ENCODE results near the gene SLC66A2. TPM values are rescaled to one million over a fixed set of nuclear protein-coding genes. Genes with fewer than 3 reads are reported as not detected.

The SLC66A2 gene
- total and polyA plus RNA-seq, 7 donors: 27.3 to 59.4 (median 33.2) TPM

- Histone ChIP-seq H3K4me3 (no peak overlapping the region), H3K27me3 (no peaks in the 10 kb centered on the region), H3K27ac (no peak overlapping the region), H3K9me3 (peaks cover 4 to 12% (median 6%) of the 10 kb centered on the region in 4 donors), H3K4me1 (peaks cover 0 to 3% (median 0%) of the 10 kb centered on the region in 4 donors), H3K36me3 (peaks cover under 1 to 38% (median 12%) of the 10 kb centered on the region in 4 donors)
- WGBS, 2 donors: 20 to 72% methylated on average over 8 of the region's 8 CpGs
- DNase-seq: peak; percentile 62
- no peak for TF ChIP-seq POLR2A (IDR thresholded peaks at IDR 0.05)
- TF ChIP-seq EP300 (IDR thresholded peaks at IDR 0.05): no peak
- intact Hi-C loops (cut with DNase I): no loop called here
These were observed 16.9 kb downstream of the SLC66A2 start for GRCh38 chr18:79934311-79935097.

DNA sequence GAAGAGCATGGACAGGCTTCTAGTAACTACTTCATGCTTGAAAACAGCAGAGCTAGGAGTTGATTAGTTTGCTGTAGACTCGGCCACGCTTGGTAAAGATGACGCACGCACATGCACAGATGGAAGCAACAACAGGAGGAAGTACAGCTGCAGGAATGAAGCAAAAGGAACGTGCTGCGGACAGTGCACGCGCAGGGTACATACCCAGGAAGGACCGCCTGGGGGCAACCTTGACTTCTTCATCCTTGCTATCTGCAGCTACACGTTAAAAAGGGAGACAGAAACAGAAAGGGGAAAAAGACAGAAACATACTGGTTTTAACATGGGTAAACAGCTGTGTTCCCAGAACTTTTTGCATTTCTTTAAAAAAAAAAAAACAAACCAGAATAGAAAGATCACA lies 17.7 kb downstream of the SLC66A2 start:
- no peak for TF ChIP-seq POLR2A (IDR thresholded peaks at IDR 0.05)
- TF ChIP-seq POLR2AphosphoS5 (IDR thresholded peaks at IDR 0.05): no peak
- no peak for TF ChIP-seq CTCF (IDR thresholded peaks at IDR 0.05)
- no peak for TF ChIP-seq EP300 (IDR thresholded peaks at IDR 0.05)
- H3K36me3 ChIP-seq: peaks cover 0 to 43% (median 19%) of the 10 kb centered on the region in 4 donors

GRCh38 chr18:79932907-79933306 lies 18.5 kb downstream of the SLC66A2 start:
- H3K9me3 ChIP-seq: peaks cover 5 to 16% (median 10%) of the 10 kb centered on the region in 4 donors
- intact Hi-C loops (cut with DNase I): no loop called here
- no peaks in the 10 kb centered on the region for H3K4me1 ChIP-seq
- H3K27me3 ChIP-seq: no peaks in the 10 kb centered on the region
- no peak for DNase-seq
- WGBS, 2 donors: 92 to 95% methylated on average over 3 of the region's 3 CpGs
- no peak overlapping the region for H3K4me3 ChIP-seq
- no peak overlapping the region for H3K27ac ChIP-seq
- TF ChIP-seq POLR2A (IDR thresholded peaks at IDR 0.05): no peak
- TF ChIP-seq CTCF (IDR thresholded peaks at IDR 0.05): no peak
- TF ChIP-seq POLR2AphosphoS5 (IDR thresholded peaks at IDR 0.05): no peak
- no peak for TF ChIP-seq EP300 (IDR thresholded peaks at IDR 0.05)
- peaks cover 0 to 45% (median 24%) of the 10 kb centered on the region in 4 donors for H3K36me3 ChIP-seq

More for the DNA sequence above, 17.7 kb downstream of the SLC66A2 start:
- WGBS, 2 donors: 59 to 85% methylated on average over 10 of the region's 10 CpGs
- H3K27me3 ChIP-seq: no peaks in the 10 kb centered on the region
- peaks cover 5 to 16% (median 10%) of the 10 kb centered on the region in 4 donors for H3K9me3 ChIP-seq
- intact Hi-C loops (cut with DNase I): no loop called here
- no peak overlapping the region for H3K4me3 ChIP-seq
- H3K4me1 ChIP-seq: no peaks in the 10 kb centered on the region
- peak; percentile 40 for DNase-seq
- no peak overlapping the region for H3K27ac ChIP-seq

DNA sequence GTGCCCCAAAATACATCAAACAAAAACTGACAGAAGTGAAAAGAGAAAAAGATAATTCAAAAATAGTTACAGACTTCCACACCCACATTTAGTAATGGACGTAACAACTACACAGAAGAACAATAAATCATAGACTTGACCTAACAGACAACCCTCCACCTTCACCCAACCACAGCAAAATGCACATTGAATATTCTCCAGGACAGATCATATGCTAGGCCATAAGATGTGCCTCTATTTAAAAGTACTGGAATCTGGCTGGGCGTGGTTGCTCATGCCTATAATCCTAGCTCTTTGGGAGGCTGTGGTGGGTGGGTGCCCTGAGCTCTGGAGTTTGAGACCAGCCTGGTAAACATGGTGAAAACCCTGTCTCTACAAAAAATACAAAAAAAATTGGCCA lies 20.0 kb downstream of the SLC66A2 start:
- intact Hi-C loops (cut with DNase I): no loop called here
- H3K36me3 ChIP-seq: peaks cover 0 to 38% (median 24%) of the 10 kb centered on the region in 4 donors
- H3K4me3 ChIP-seq: no peak overlapping the region
- H3K4me1 ChIP-seq: no peaks in the 10 kb centered on the region
- peak; percentile 15 for DNase-seq
- no peak overlapping the region for H3K27ac ChIP-seq
- 94 to 98% methylated on average over 2 of the region's 2 CpGs for WGBS, 2 donors
- TF ChIP-seq POLR2A (IDR thresholded peaks at IDR 0.05) (no peak), CTCF (IDR thresholded peaks at IDR 0.05) (no peak), POLR2AphosphoS5 (IDR thresholded peaks at IDR 0.05) (no peak), EP300 (IDR thresholded peaks at IDR 0.05) (no peak)
- H3K27me3 ChIP-seq: no peaks in the 10 kb centered on the region
- peaks cover 5 to 16% (median 10%) of the 10 kb centered on the region in 4 donors for H3K9me3 ChIP-seq

DNA sequence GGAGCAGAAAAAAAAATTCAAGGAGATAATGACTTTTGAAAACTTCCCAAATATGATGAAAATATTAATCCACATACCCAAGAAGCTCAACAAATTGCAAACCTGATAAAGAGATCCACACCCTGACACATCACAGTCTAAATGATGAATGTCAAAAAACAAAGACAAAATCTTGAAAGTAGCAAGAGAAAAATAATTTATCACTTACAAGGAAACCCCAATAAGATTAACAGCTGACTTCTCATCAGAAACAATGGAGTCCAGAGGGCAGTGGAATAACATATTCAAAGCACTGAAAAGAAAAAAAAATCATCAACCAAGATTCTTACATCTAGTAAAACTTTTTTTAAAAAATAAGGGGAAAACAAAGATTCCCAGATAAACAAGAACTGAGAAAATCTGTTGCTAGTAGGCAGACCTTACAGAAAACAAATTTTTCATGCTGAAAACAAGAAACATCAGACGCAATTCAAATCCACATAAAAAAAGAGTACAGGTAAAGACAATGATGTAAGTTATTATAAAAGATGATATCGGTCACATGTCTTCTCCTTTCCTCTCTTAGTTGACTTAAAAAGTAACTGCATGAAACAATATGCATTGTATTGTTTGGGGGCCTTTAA lies 21.3 kb downstream of the SLC66A2 start:
- H3K27ac ChIP-seq: no peak overlapping the region
- no peak overlapping the region for H3K4me3 ChIP-seq
- H3K9me3 ChIP-seq: peaks cover 5 to 16% (median 10%) of the 10 kb centered on the region in 4 donors
- TF ChIP-seq EP300 (IDR thresholded peaks at IDR 0.05) (no peak), POLR2A (IDR thresholded peaks at IDR 0.05) (no peak), POLR2AphosphoS5 (IDR thresholded peaks at IDR 0.05) (no peak)
- intact Hi-C loops (cut with DNase I): no loop called here
- no peaks in the 10 kb centered on the region for H3K27me3 ChIP-seq
- 97 to 99% methylated on average over 2 of the region's 2 CpGs for WGBS, 2 donors
- DNase-seq: no peak
- H3K36me3 ChIP-seq: peaks cover 0 to 28% (median 19%) of the 10 kb centered on the region in 4 donors
- peaks cover 0 to 4% (median 0%) of the 10 kb centered on the region in 4 donors for H3K4me1 ChIP-seq

All from sigmoid colon (tissue), 7 donors.